A549 (cell line): ENCODE measurements around the gene MAPK11.
A peak's percentile ranks its signal among the peaks of the same experiment; 100 is the strongest.

Experiments
- BCL3 ChIP-seq: fragments of >200 bp; sonication (Bioruptor Twin); formaldehyde crosslinking; IDR thresholded peaks from 3 replicates; pipeline ENCODE4 v1.6.1; 2016
- CBX8 ChIP-seq: fragments of 200-600 bp; sonication (generic); IDR thresholded peaks from 2 replicates; pipeline ENCODE4 v1.6.1; 2016
- CTCF ChIP-seq: fragments of >200 bp; sonication (Bioruptor Twin); formaldehyde crosslinking; IDR thresholded peaks from 3 replicates; pipeline ENCODE4 v1.5.1; 2016
- EP300 ChIP-seq, 2 experiments: fragments of >200 bp; sonication (Bioruptor Twin); formaldehyde crosslinking; IDR thresholded peaks; 2 replicates in 1 of 2; 3 replicates in 1 of 2; pipeline ENCODE4 v1.6.1; 2016 to 2017
- FOSL2 ChIP-seq, 2 experiments: fragments of 450-650 bp in 1 of 2; fragments of >200 bp in 1 of 2; sonication (Bioruptor Twin) in 1 of 2; formaldehyde crosslinking; IDR thresholded peaks; 2 replicates each; pipeline versions ENCODE4 v1.5.0 to v1.6.1; 2016 to 2020; ENCODE audit warnings: mild to moderate bottlenecking in 1 of 2, moderate library complexity in 1 of 2
- HMGXB4 ChIP-seq: fragments of 250-450 bp; sonication (Bioruptor Pico); IDR thresholded peaks from 2 replicates; pipeline ENCODE4 v1.5.0; 2021; ENCODE audit warnings: mild to moderate bottlenecking, moderate library complexity, borderline replicate concordance
- JUNB ChIP-seq: fragments of >200 bp; sonication (Bioruptor Twin); formaldehyde crosslinking; IDR thresholded peaks from 2 replicates; pipeline ENCODE4 v1.6.1; 2016
- MAFK ChIP-seq: fragments of 450-650 bp; IDR thresholded peaks from 2 replicates; pipeline ENCODE4 v1.6.1; 2014; ENCODE audit not compliant: partially characterized antibody
- MAX ChIP-seq: IDR thresholded peaks from 2 replicates; pipeline ENCODE4 v1.6.1; 2012
- MAZ ChIP-seq: fragments of 150-350 bp; IDR thresholded peaks from 2 replicates; pipeline ENCODE4 v1.6.1; 2014; ENCODE audit warnings: antibody characterized with exemption, low read depth, low read length, borderline replicate concordance
- POLR2A ChIP-seq: IDR thresholded peaks from 2 replicates; pipeline ENCODE4 v1.6.1; 2012; ENCODE audit warnings: mild to moderate bottlenecking, low read length
- RCOR1 ChIP-seq: fragments of 150-350 bp; IDR thresholded peaks from 2 replicates; pipeline ENCODE4 v1.6.1; 2014; ENCODE audit warnings: antibody characterized with exemption, low read length, low read depth

- TF ChIP-seq HMGXB4 (no peak), CTCF (no peak), RCOR1 (no peak), MAZ (no peak), EP300 (IDR thresholded peaks at IDR 0.05) (no peak), CBX8 (no peak), FOSL2 (IDR thresholded peaks at IDR 0.05) (no peak), FOSL2 (CRISPR knock-in tag; IDR thresholded peaks at IDR 0.05) (peak; percentile 63), POLR2A (no peak), JUNB (no peak), MAX (0 out of 2 replicates have a peak, but pooled peaks have one; percentile 16), BCL3 (no peak), MAFK (no peak)
Measured at GRCh38 chr22:50282361-50283155, 12.4 kb upstream of the MAPK11 start.
